ENCODE results near the gene VASP.
"Not testable (repeated sequence)": the region's sequence is repeated elsewhere in the genome, so short reads cannot be mapped to it uniquely, and the experiment has no call there.

The VASP gene

GRCh38 chr19:45499196-45500180 lies 7.8 kb upstream of the VASP start:
- no peak for DNase-seq

GRCh38 chr19:45500918-45501729 lies 6.2 kb upstream of the VASP start:
- DNase-seq: no peak

GRCh38 chr19:45501730-45502014 lies 5.6 kb upstream of the VASP start:
- no peak for DNase-seq

GRCh38 chr19:45502111-45502510 lies 5.2 kb upstream of the VASP start:
- no peak for DNase-seq

- DNase-seq: no peak
Observed at GRCh38 chr19:45503909-45504308, 3.4 kb upstream of the VASP start.

GRCh38 chr19:45505151-45505995 lies 1.9 kb upstream of the VASP start:
- DNase-seq: no peak

- DNase-seq: no peak
Observed at GRCh38 chr19:45505996-45506245, 1.4 kb upstream of the VASP start.

- DNase-seq: peak; percentile 82 to 95
Observed at GRCh38 chr19:45506246-45506988, 862 bp upstream of the VASP start.

GRCh38 chr19:45507872-45508416 lies 665 bp downstream of the VASP start:
- no peak for DNase-seq

- DNase-seq: no peak
Observed at GRCh38 chr19:45508417-45508860, 1.2 kb downstream of the VASP start.

GRCh38 chr19:45508861-45509691 lies 1.8 kb downstream of the VASP start:
- DNase-seq: no peak

GRCh38 chr19:45509692-45510015 lies 2.4 kb downstream of the VASP start:
- no peak for DNase-seq

- not testable (repeated sequence) for DNase-seq
Observed at GRCh38 chr19:45510352-45510751, 3.1 kb downstream of the VASP start.

- no peak for DNase-seq
Observed at GRCh38 chr19:45511074-45511473, 3.8 kb downstream of the VASP start.

GRCh38 chr19:45512881-45513483 lies 5.7 kb downstream of the VASP start:
- no peak for DNase-seq

- no peak for DNase-seq
Observed at GRCh38 chr19:45514376-45515051, 7.2 kb downstream of the VASP start.

GRCh38 chr19:45515081-45515624 lies 7.9 kb downstream of the VASP start:
- DNase-seq: no peak

- DNase-seq: no peak
Observed at GRCh38 chr19:45515807-45516401, 8.6 kb downstream of the VASP start.

- no peak for DNase-seq
Observed at GRCh38 chr19:45517238-45517637, 10.0 kb downstream of the VASP start.

All from NCI-H446 (cell line).